IMR-90 (cell line): ENCODE results near the gene ABCA8. TPM values are rescaled to one million over a fixed set of nuclear protein-coding genes. Genes with fewer than 3 reads are reported as not detected.

Experiments
- ATAC-seq: fragments of 200-7000 bp; cut with Tn5 transposase; 2 replicates; pipeline ENCODE4 v1.9.1; 2020; ENCODE audit warnings: low read depth, mild to moderate bottlenecking, moderate library complexity
- BruUV-seq: library from RNA; stranded (reverse); fragments of 400-500 nt; replicated peaks from 2 replicates; lab custom pipeline; 2021; lab: Mats Ljungman, UMichigan
- CTCF ChIA-PET: fragments of 300-600 bp; formaldehyde crosslinking; extraction: SDS; loops from one replicate; lab custom pipeline; 2021; ENCODE audit warnings: antibody characterized with exemption; lab: Yijun Ruan, JAX
- POLR2A ChIA-PET: fragments of 300-600 bp; sonication (Branson Sonifier 250); formaldehyde crosslinking; loops from one replicate; lab custom pipeline; 2022; ENCODE audit warnings: antibody characterized with exemption; ENCODE audit not compliant: unreplicated experiment; lab: Charles Lee
- DNase-seq: peaks from one replicate; pipeline ENCODE4 v3.0.0; 2013
- H2AFZ ChIP-seq: replicated peaks from 2 replicates; pipeline ENCODE3; 2013; ENCODE audit warnings: low read length, mild to moderate bottlenecking; ENCODE audit not compliant: poor library complexity
- H2AK5ac ChIP-seq: 2 replicates; pipeline ENCODE4 v1.6.1; 2013; ENCODE audit warnings: low read depth, low read length, inconsistent platforms
- H2AK9ac ChIP-seq: replicated peaks from 2 replicates; pipeline ENCODE3; 2013; ENCODE audit warnings: mild to moderate bottlenecking, low read depth, low read length, moderate library complexity; ENCODE audit not compliant: poor library complexity
- H2BK120ac ChIP-seq: 2 replicates; pipeline ENCODE4 v1.6.1; 2013; ENCODE audit warnings: low read depth, low read length, inconsistent platforms
- H2BK15ac ChIP-seq: 3 replicates; pipeline ENCODE4 v1.6.1; 2013; ENCODE audit warnings: low read depth, low read length, inconsistent platforms
- H2BK20ac ChIP-seq: 2 replicates; pipeline ENCODE4 v1.6.1; 2013; ENCODE audit warnings: low read depth, mild to moderate bottlenecking, inconsistent platforms, low read length, moderate library complexity
- H2BK5ac ChIP-seq: 2 replicates; pipeline ENCODE4 v1.6.1; 2013; ENCODE audit warnings: mild to moderate bottlenecking, low read depth, low read length, inconsistent platforms; ENCODE audit not compliant: poor library complexity, severe bottlenecking
- H3K14ac ChIP-seq: replicated peaks from 2 replicates; pipeline ENCODE4 v1.6.1; 2013; ENCODE audit warnings: low read depth, low read length, inconsistent platforms
- H3K18ac ChIP-seq: 2 replicates; pipeline ENCODE4 v1.6.1; 2013; ENCODE audit warnings: low read depth, low read length, control low read depth
- H3K23ac ChIP-seq: 2 replicates; pipeline ENCODE4 v1.6.1; 2013; ENCODE audit warnings: low read depth, low read length, inconsistent platforms
- H3K27ac ChIP-seq: 2 replicates; pipeline ENCODE4 v1.5.1; 2013; ENCODE audit warnings: mild to moderate bottlenecking, control low read depth, low read length; ENCODE audit not compliant: insufficient read depth
- H3K27me3 ChIP-seq: 2 replicates; pipeline ENCODE4 v1.6.1; 2013; ENCODE audit warnings: low read length; ENCODE audit not compliant: control insufficient read depth, insufficient read depth
- H3K36me3 ChIP-seq: 2 replicates; pipeline ENCODE4 v1.6.1; 2013; ENCODE audit warnings: low read length, mixed read lengths; ENCODE audit not compliant: control insufficient read depth, insufficient read depth
- H3K4ac ChIP-seq: 2 replicates; pipeline ENCODE4 v1.6.1; 2013; ENCODE audit warnings: low read depth, low read length, inconsistent platforms
- H3K4me1 ChIP-seq: 2 replicates; pipeline ENCODE4 v1.6.1; 2013; ENCODE audit warnings: low read length, mixed read lengths; ENCODE audit not compliant: control insufficient read depth, insufficient read depth
- H3K4me2 ChIP-seq: 2 replicates; pipeline ENCODE4 v1.6.1; 2013; ENCODE audit warnings: low read depth, mild to moderate bottlenecking, control low read depth, low read length, moderate library complexity
- H3K4me3 ChIP-seq: 2 replicates; pipeline ENCODE4 v1.5.1; 2013; ENCODE audit warnings: low read depth, mild to moderate bottlenecking, control low read depth, low read length, moderate library complexity; ENCODE audit not compliant: insufficient read depth
- H3K56ac ChIP-seq: 2 replicates; pipeline ENCODE4 v1.6.1; 2013; ENCODE audit warnings: low read length, inconsistent platforms; ENCODE audit not compliant: insufficient read depth; ENCODE audit errors: extremely low read depth
- H3K79me1 ChIP-seq, 2 experiments: 2 replicates each; pipeline ENCODE4 v1.6.1; 2013; ENCODE audit warnings: low read length in 2 of 2, inconsistent platforms in 1 of 2, low read depth in 1 of 2
- H3K9ac ChIP-seq: 2 replicates; pipeline ENCODE4 v1.6.1; 2013; ENCODE audit warnings: low read depth, low read length, control low read depth
- H3K9me1 ChIP-seq: 2 replicates; pipeline ENCODE4 v1.6.1; 2013; ENCODE audit warnings: low read length, inconsistent platforms; ENCODE audit not compliant: insufficient read depth
- H3K9me3 ChIP-seq: 2 replicates; pipeline ENCODE4 v1.6.1; 2013; ENCODE audit warnings: low read length; ENCODE audit not compliant: control insufficient read depth, insufficient read depth
- H4K20me1 ChIP-seq: 2 replicates; pipeline ENCODE4 v1.6.1; 2013; ENCODE audit warnings: low read length, inconsistent platforms; ENCODE audit not compliant: insufficient read depth
- H4K5ac ChIP-seq: 2 replicates; pipeline ENCODE4 v1.6.1; 2013; ENCODE audit warnings: mild to moderate bottlenecking, low read depth, low read length, control low read depth
- H4K8ac ChIP-seq, 2 experiments: 2 replicates each; pipeline ENCODE4 v1.6.1; 2013; ENCODE audit warnings: low read depth in 2 of 2, low read length in 2 of 2, control low read depth in 1 of 2, inconsistent platforms in 1 of 2
- H4K91ac ChIP-seq: 2 replicates; pipeline ENCODE4 v1.6.1; 2013; ENCODE audit warnings: low read depth, low read length, inconsistent platforms; ENCODE audit not compliant: insufficient read depth
- BHLHE40 ChIP-seq: fragments of 150-350 bp; IDR thresholded peaks from 2 replicates; pipeline ENCODE4 v1.6.1; 2016; ENCODE audit warnings: mild to moderate bottlenecking, low read depth, low read length
- CEBPB ChIP-seq: IDR thresholded peaks from 2 replicates; pipeline ENCODE4 v1.6.1; 2012; ENCODE audit warnings: low read depth, low read length, improper control_type of control experiment
- CHD1 ChIP-seq: IDR thresholded peaks from 2 replicates; pipeline ENCODE4 v1.6.1; 2012; ENCODE audit warnings: low read depth, low read length, improper control_type of control experiment
- CTCF ChIP-seq: conservative IDR thresholded peaks from 2 replicates; pipeline ENCODE4 v1.5.1; 2012; ENCODE audit warnings: mild to moderate bottlenecking, low read depth, low read length, improper control_type of control experiment
- ELK1 ChIP-seq: fragments of 150-350 bp; IDR thresholded peaks from 2 replicates; pipeline ENCODE4 v1.6.1; 2016; ENCODE audit warnings: low read depth, mild to moderate bottlenecking, low read length, moderate library complexity, borderline replicate concordance
- FOS ChIP-seq: fragments of 150-350 bp; IDR thresholded peaks from 2 replicates; pipeline ENCODE4 v1.6.1; 2016; ENCODE audit warnings: low read depth, low read length
- MAFK ChIP-seq: IDR thresholded peaks from 2 replicates; pipeline ENCODE4 v1.6.1; 2012; ENCODE audit warnings: low read depth, low read length, improper control_type of control experiment
- MAZ ChIP-seq: IDR thresholded peaks from 2 replicates; pipeline ENCODE4 v1.6.1; 2012; ENCODE audit warnings: low read depth, mild to moderate bottlenecking, low read length, improper control_type of control experiment, moderate library complexity, borderline replicate concordance
- MXI1 ChIP-seq: IDR thresholded peaks from 2 replicates; pipeline ENCODE4 v1.6.1; 2012; ENCODE audit warnings: low read depth, mild to moderate bottlenecking, low read length, moderate library complexity, borderline replicate concordance
- NFE2L2 ChIP-seq: fragments of 150-350 bp; IDR thresholded peaks from 2 replicates; pipeline ENCODE4 v1.6.1; 2016; ENCODE audit warnings: low read depth, mild to moderate bottlenecking, low read length
- POLR2A ChIP-seq: IDR thresholded peaks from 2 replicates; pipeline ENCODE4 v1.6.1; 2012; ENCODE audit warnings: mild to moderate bottlenecking, low read depth, low read length
- RCOR1 ChIP-seq: IDR thresholded peaks from 2 replicates; pipeline ENCODE4 v1.6.1; 2012; ENCODE audit warnings: mild to moderate bottlenecking, low read length, improper control_type of control experiment; ENCODE audit not compliant: insufficient replicate concordance
- RFX5 ChIP-seq: IDR thresholded peaks from 2 replicates; pipeline ENCODE4 v1.8.0; 2012; ENCODE audit warnings: low read depth, mild to moderate bottlenecking, low read length, moderate library complexity
- SMC3 ChIP-seq: fragments of 150-350 bp; IDR thresholded peaks from 2 replicates; pipeline ENCODE4 v1.6.1; 2016; ENCODE audit warnings: low read depth, mild to moderate bottlenecking, antibody characterized with exemption, low read length, moderate library complexity
- USF2 ChIP-seq: fragments of 150-350 bp; IDR thresholded peaks from 2 replicates; pipeline ENCODE4 v1.6.1; 2017; ENCODE audit warnings: mild to moderate bottlenecking, antibody characterized with exemption, low read length, low read depth
- WGBS, 2 experiments: methylation state at CpG; one replicate each; pipeline versions ENCODE4 v1.1.5 to v1.1.7; 2013; ENCODE audit warnings: missing lambda C conversion rate in 2 of 2; ENCODE audit not compliant: insufficient read length in 1 of 2; ENCODE audit errors: extremely low coverage in 2 of 2; 5-methylcytosine and 5-hydroxymethylcytosine counted together
- dilution Hi-C: fragments of 300-500 bp; cut with HindIII; formaldehyde crosslinking; loops from one replicate; pipeline ENCODE4 v1.14.3; 2018; ENCODE audit warnings: low sequenced_read_pairs; ENCODE audit not compliant: unreplicated experiment
- in situ Hi-C: fragments of 300-500 bp; cut with MboI; formaldehyde crosslinking; loops from 3 replicates; pipeline ENCODE4 v1.14.3; 2019; ENCODE audit warnings: low sequenced_read_pairs, inconsistent platforms, mixed read lengths
- intact Hi-C: fragments of 100-400 bp; cut with micrococcal nuclease; formaldehyde crosslinking; loops from 2 replicates; pipeline ENCODE4 v1.10.0; 2022
- polyA plus RNA-seq, 3 experiments: library from polyadenylated mRNA; depleted of rRNA; stranded (reverse); fragments of >200 nt; gene quantifications; 2 replicates each; pipeline ENCODE4 v1.2.3, GENCODE V29; 2012; ENCODE audit warnings: low replicate concordance in 1 of 3
- total RNA-seq: library from RNA; depleted of rRNA; stranded (reverse); fragments of >200 nt; gene quantifications from 2 replicates; pipeline ENCODE4 v1.2.3, GENCODE V29; 2012

ABCA8 gene
- total and polyA plus RNA-seq, 2 of the 4 experiments (the other 2 are of a cell fraction): 1.8 TPM

- BruUV-seq: no TSS peak
- Histone ChIP-seq H4K5ac (no peak overlapping the region), H4K20me1 (no peaks in the 10 kb centered on the region), H3K9ac (no peak overlapping the region), H3K23ac (no peak overlapping the region), H4K91ac (no peak overlapping the region), H3K79me1 (no peaks in the 10 kb centered on the region), H2BK15ac (no peak overlapping the region), H3K4ac (no peak overlapping the region), H2BK120ac (no peak overlapping the region), H2AFZ (no peak overlapping the region), H3K4me2 (no peak overlapping the region), H3K27ac (no peak overlapping the region), H3K27me3 (no peaks in the 10 kb centered on the region), H3K4me3 (no peak overlapping the region), H3K9me1 (no peaks in the 10 kb centered on the region), H3K36me3 (no peaks in the 10 kb centered on the region; the same call in 1 of the 2 replicates), H3K14ac (no peak overlapping the region), H3K4me1 (no peaks in the 10 kb centered on the region), H3K56ac (no peak overlapping the region), H2AK5ac (no peak overlapping the region), H2BK5ac (no peak overlapping the region), H2BK20ac (no peak overlapping the region), H3K18ac (no peak overlapping the region), H4K8ac (no peak overlapping the region), H3K9me3 (no peaks in the 10 kb centered on the region), H2AK9ac (no peak overlapping the region)
- ChIA-PET POLR2A (no interaction called here), CTCF (no interaction called here)
- ATAC-seq (no peak), DNase-seq (no peak)
- dilution Hi-C loops (no loop called here), intact Hi-C loops (no loop called here), in situ Hi-C loops (no loop called here)
- WGBS, 2 experiments: no CpG with 5 or more reads among the region's 7 CpGs
- TF ChIP-seq CTCF (no peak), SMC3 (no peak), RFX5 (no peak), ELK1 (no peak), RCOR1 (no peak), MAFK (no peak), NFE2L2 (no peak), MXI1 (no peak), FOS (no peak), CHD1 (no peak), BHLHE40 (no peak), POLR2A (no peak), CEBPB (no peak), USF2 (no peak), MAZ (no peak)
These were observed 87.3 kb downstream of the ABCA8 start for GRCh38 chr17:68867759-68868516.
